AG10803 (cell line): ENCODE measurements around the gene GRIN2A.

Experiments
- DNase-seq: peaks from one replicate; pipeline ENCODE4 v3.0.0; 2010; ENCODE audit warnings: low read depth
- H3K4me3 ChIP-seq: 2 replicates; pipeline ENCODE4 v1.5.1; 2011; ENCODE audit warnings: mild to moderate bottlenecking, low read length, control low read depth
- CTCF ChIP-seq: conservative IDR thresholded peaks from 2 replicates; pipeline ENCODE4 v1.5.1; 2011; ENCODE audit warnings: mild to moderate bottlenecking, low read length, control low read depth, inconsistent platforms

The GRIN2A gene

GRCh38 chr16:9790199-9790598 lies 392.0 kb downstream of the GRIN2A start:
- H3K4me3 ChIP-seq, result no peak overlapping the region
- DNase-seq, result no peak
- TF ChIP-seq CTCF, result no peak

- no peak overlapping the region for H3K4me3 ChIP-seq
- TF ChIP-seq CTCF, result no peak
- DNase-seq, result peak; percentile 4
These were observed 394.5 kb downstream of the GRIN2A start for GRCh38 chr16:9787717-9788116.

GRCh38 chr16:9780831-9781230 lies 401.4 kb downstream of the GRIN2A start:
- DNase-seq, result peak; percentile 2
- no peak for TF ChIP-seq CTCF
- H3K4me3 ChIP-seq, result no peak overlapping the region

- no peak for DNase-seq
- no peak for TF ChIP-seq CTCF
- H3K4me3 ChIP-seq, result no peak overlapping the region
These were observed 403.4 kb downstream of the GRIN2A start for GRCh38 chr16:9778849-9779248.

- no peak overlapping the region for H3K4me3 ChIP-seq
- no peak for DNase-seq
- TF ChIP-seq CTCF, result no peak
These were observed 406.2 kb downstream of the GRIN2A start for GRCh38 chr16:9775998-9776397.

- no peak overlapping the region for H3K4me3 ChIP-seq
- no peak for TF ChIP-seq CTCF
- no peak for DNase-seq
These were observed 408.9 kb downstream of the GRIN2A start for GRCh38 chr16:9773289-9773688.

- TF ChIP-seq CTCF, result no peak
- DNase-seq, result no peak
- H3K4me3 ChIP-seq, result no peak overlapping the region
These were observed 409.6 kb downstream of the GRIN2A start for GRCh38 chr16:9772526-9773225.
